ENCODE data around the gene CAST.

DNA sequence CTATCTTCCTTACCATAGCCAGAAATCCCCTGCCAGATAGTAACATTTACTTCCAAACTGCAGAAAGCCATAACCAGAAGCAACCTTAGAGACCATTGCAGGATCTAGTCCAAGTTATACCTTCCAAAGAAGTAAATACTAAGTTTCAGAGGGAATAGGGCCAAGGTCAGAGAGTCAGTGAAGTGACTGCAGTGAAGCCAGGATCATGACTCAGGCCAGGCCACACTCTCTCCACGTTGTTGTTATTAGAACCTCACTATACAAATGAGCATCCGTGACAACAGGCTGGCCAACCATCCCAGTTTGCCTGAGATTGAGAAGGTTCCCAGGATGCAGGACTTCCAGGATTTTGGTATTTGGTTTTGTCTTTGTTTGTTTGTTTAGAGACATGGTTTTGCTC, 134.3 kb downstream of the CAST start:
- TF ChIP-seq, protein P1, sequence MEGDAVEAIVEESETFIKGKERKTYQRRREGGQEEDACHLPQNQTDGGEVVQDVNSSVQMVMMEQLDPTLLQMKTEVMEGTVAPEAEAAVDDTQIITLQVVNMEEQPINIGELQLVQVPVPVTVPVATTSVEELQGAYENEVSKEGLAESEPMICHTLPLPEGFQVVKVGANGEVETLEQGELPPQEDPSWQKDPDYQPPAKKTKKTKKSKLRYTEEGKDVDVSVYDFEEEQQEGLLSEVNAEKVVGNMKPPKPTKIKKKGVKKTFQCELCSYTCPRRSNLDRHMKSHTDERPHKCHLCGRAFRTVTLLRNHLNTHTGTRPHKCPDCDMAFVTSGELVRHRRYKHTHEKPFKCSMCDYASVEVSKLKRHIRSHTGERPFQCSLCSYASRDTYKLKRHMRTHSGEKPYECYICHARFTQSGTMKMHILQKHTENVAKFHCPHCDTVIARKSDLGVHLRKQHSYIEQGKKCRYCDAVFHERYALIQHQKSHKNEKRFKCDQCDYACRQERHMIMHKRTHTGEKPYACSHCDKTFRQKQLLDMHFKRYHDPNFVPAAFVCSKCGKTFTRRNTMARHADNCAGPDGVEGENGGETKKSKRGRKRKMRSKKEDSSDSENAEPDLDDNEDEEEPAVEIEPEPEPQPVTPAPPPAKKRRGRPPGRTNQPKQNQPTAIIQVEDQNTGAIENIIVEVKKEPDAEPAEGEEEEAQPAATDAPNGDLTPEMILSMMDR (IDR thresholded peaks at IDR 0.05; ENCODE audit: borderline replicate concordance, extremely low read depth, low read length, poor library complexity, severe bottlenecking): no peak
- TF ChIP-seq EZH2 (IDR thresholded peaks at IDR 0.05; ENCODE audit: borderline replicate concordance, low read depth, low read length, severe bottlenecking): no peak

All from DND-41 (cell line).